Chondrocyte (in vitro differentiated cells): ENCODE results near the gene SPOCK1. TPM values are rescaled to one million over a fixed set of nuclear protein-coding genes. Genes with fewer than 3 reads are reported as not detected.

ENCODE experiments used
- DNase-seq: peaks from one replicate; pipeline ENCODE4 v3.0.0; 2021; ENCODE audit warnings: mixed read lengths, low spot score
- H3K27ac Mint-ChIP-seq: one replicate; pipeline ENCODE4 v1.8.0; 2021; ENCODE audit warnings: mild to moderate bottlenecking, moderate library complexity, mixed read lengths; ENCODE audit not compliant: unreplicated experiment
- H3K27me3 Mint-ChIP-seq: 2 replicates; pipeline ENCODE4 v1.8.0; 2021; ENCODE audit warnings: low read depth, mixed read lengths
- H3K36me3 Mint-ChIP-seq: 2 replicates; pipeline ENCODE4 v1.8.0; 2021; ENCODE audit warnings: low read depth, mixed read lengths
- H3K4me1 Mint-ChIP-seq: 2 replicates; pipeline ENCODE4 v1.8.0; 2021; ENCODE audit warnings: low read depth, mild to moderate bottlenecking, mixed read lengths
- H3K4me3 Mint-ChIP-seq: one replicate; pipeline ENCODE4 v1.8.0; 2021; ENCODE audit warnings: mild to moderate bottlenecking, moderate library complexity, mixed read lengths; ENCODE audit not compliant: unreplicated experiment
- H3K9me3 Mint-ChIP-seq: 2 replicates; pipeline ENCODE4 v1.8.0; 2021; ENCODE audit warnings: low read depth, mixed read lengths
- total RNA-seq: library from RNA; stranded (reverse); gene quantifications from 3 replicates; pipeline ENCODE4 v1.2.1, GENCODE V29; 2021
- TF ChIP-seq, protein P1 (sequence below): fragments of 200-600 bp; sonication (generic); IDR thresholded peaks from 2 replicates; pipeline ENCODE4 v1.5.0; 2021; ENCODE audit warnings: antibody characterized with exemption, mild to moderate bottlenecking, moderate library complexity

Gene SPOCK1
- total RNA-seq, 1 donor from 2014 or later: 127 TPM

DNA sequence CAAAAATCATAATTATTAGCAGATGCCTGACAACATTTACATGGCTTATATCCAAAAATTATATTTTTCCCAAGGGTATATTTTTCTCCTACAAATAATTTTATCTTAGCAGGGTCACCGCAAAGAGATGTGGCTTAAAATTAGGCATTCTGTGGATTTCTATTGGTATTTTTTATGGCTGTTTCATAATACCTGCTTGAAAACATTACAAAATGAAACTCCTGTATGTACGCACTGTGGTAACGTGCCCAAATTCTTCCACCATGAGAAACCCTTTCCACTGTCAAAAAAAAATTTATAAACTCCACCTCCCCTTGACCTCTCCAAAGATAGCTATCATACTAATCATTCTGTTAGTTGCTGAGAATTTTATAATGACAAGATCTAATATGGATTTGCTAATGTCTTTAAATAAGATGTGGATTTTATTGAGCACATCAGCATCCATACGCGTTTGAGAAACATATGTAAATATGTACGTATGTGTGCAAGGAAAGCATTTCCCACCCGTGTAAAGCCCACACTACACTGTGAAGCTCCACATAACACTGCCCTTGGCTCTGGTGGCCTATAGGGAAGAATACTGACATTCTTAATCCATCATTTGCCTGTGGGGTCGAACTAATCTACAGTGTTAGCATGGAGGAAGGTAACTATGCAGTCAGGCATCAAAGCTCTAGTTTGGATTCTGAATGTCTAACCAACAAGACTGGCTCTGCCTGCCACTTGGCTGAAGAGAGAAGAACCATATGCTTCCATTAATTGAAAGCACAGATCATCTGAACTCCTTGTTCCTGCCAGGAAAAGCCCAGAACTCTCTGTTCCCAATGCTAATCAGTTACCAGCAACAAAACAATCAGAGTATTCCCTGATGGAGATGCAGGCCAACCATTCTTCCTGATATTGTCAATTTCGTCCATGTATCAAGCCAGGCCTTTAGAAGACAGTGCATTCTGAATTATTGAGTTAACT lies 244.7 kb downstream of the SPOCK1 start:
- H3K9me3 Mint-ChIP-seq: peaks cover 4% of the 10 kb centered on the region
- no peak for DNase-seq
- H3K27me3 Mint-ChIP-seq: no peaks in the 10 kb centered on the region
- TF ChIP-seq, protein P1, sequence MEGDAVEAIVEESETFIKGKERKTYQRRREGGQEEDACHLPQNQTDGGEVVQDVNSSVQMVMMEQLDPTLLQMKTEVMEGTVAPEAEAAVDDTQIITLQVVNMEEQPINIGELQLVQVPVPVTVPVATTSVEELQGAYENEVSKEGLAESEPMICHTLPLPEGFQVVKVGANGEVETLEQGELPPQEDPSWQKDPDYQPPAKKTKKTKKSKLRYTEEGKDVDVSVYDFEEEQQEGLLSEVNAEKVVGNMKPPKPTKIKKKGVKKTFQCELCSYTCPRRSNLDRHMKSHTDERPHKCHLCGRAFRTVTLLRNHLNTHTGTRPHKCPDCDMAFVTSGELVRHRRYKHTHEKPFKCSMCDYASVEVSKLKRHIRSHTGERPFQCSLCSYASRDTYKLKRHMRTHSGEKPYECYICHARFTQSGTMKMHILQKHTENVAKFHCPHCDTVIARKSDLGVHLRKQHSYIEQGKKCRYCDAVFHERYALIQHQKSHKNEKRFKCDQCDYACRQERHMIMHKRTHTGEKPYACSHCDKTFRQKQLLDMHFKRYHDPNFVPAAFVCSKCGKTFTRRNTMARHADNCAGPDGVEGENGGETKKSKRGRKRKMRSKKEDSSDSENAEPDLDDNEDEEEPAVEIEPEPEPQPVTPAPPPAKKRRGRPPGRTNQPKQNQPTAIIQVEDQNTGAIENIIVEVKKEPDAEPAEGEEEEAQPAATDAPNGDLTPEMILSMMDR: no peak
- H3K4me1 Mint-ChIP-seq: no peaks in the 10 kb centered on the region
- no peaks in the 10 kb centered on the region for H3K36me3 Mint-ChIP-seq
- no peak overlapping the region for H3K27ac Mint-ChIP-seq
- no peak overlapping the region for H3K4me3 Mint-ChIP-seq

DNA sequence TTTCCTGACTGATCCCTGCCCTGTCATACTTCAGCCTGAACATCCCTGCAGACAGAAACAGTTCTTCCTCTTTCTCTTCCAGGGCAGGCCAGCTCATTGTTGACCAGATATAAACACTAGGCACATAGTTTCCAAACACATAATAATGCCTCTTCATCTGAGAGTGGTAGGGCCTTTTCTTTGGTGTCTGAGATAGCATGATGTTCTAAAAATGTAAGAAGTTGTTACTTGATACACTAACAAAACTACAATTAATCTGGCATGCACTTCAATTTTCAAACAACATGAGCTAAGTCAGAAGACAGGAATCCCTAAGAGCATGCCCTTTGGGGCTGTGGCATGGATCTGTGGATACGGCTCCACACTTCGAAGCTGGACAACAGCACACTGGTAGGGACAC lies 246.6 kb downstream of the SPOCK1 start:
- H3K9me3 Mint-ChIP-seq: no peaks in the 10 kb centered on the region
- no peak for DNase-seq
- no peaks in the 10 kb centered on the region for H3K36me3 Mint-ChIP-seq
- no peaks in the 10 kb centered on the region for H3K4me1 Mint-ChIP-seq
- TF ChIP-seq, protein P1: no peak
- no peak overlapping the region for H3K27ac Mint-ChIP-seq
- no peaks in the 10 kb centered on the region for H3K27me3 Mint-ChIP-seq
- no peak overlapping the region for H3K4me3 Mint-ChIP-seq

DNA sequence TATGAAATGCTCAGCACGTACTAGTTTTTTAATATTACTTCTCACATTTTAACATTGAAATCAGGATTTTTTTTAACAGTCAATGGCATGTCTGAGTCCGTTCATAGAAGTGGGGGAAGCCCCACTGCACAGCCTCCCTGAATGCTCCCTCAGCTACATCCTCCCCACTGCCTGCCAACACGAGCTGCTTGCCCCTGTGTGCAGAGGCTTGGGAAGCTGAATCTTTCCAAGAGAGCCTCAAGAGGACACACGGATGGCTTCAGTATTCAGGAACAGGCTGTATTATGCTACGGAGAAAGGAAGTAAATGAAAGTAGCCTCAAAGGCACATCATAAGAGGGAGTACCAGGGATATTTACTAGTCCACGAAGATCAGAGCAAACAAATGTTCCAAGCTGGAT lies 248.7 kb downstream of the SPOCK1 start:
- DNase-seq: no peak
- no peaks in the 10 kb centered on the region for H3K36me3 Mint-ChIP-seq
- no peak overlapping the region for H3K4me3 Mint-ChIP-seq
- TF ChIP-seq, protein P1: no peak
- H3K9me3 Mint-ChIP-seq: no peaks in the 10 kb centered on the region
- H3K4me1 Mint-ChIP-seq: no peaks in the 10 kb centered on the region
- no peaks in the 10 kb centered on the region for H3K27me3 Mint-ChIP-seq
- H3K27ac Mint-ChIP-seq: no peak overlapping the region

DNA sequence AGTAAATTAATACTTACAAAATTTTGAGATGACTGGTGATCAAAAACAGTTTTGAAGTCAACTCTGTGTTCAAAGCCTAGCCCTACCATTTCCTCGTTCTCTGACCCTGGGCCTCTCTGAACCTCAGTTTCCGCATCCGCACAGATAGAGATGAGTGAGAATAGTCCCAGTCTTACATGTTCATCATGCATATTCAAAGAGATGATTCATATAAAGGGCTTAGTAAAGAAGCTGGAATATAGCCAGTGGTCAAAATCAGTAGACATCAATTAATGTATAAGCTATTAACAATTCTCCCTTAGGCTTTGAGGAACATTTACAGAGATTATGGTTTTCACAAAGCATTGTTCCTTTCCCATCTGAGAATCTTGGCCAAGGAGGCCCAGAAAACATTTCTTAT lies 250.6 kb downstream of the SPOCK1 start:
- Mint-ChIP-seq H3K36me3 (no peaks in the 10 kb centered on the region), H3K9me3 (no peaks in the 10 kb centered on the region), H3K4me3 (no peak overlapping the region), H3K27ac (no peak overlapping the region), H3K27me3 (no peaks in the 10 kb centered on the region), H3K4me1 (no peaks in the 10 kb centered on the region)
- TF ChIP-seq, protein P1: no peak
- no peak for DNase-seq

DNA sequence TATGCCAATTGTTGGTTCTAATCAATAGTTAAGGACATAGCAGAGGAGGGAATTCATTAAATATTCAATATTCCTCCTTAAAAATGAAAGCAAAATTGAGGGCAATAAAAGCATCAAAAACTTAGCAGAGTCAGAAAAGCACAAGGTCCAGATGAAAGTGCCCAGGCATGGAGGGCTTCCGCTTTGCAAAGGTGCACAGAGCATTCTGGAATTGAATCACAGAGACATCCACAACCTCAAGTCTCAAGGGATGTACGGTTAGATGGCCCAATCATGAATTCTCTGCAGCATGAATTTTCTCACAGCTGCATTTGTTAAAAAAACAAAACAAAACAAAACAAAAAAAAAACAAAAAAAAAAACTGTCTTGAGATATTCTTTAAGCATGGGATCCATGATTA lies 253.7 kb downstream of the SPOCK1 start:
- Mint-ChIP-seq H3K4me3 (no peak overlapping the region), H3K9me3 (peaks cover 3% of the 10 kb centered on the region), H3K27me3 (no peaks in the 10 kb centered on the region), H3K36me3 (no peaks in the 10 kb centered on the region), H3K27ac (no peak overlapping the region), H3K4me1 (no peaks in the 10 kb centered on the region)
- DNase-seq: no peak
- TF ChIP-seq, protein P1: no peak
